GM13976 (cell line): ENCODE measurements around the gene RAB2B.

Experiments
- DNase-seq: peaks from one replicate; pipeline ENCODE4 v3.0.0; 2012; ENCODE audit warnings: low spot score
- in situ Hi-C: fragments of 300-500 bp; cut with MboI; formaldehyde crosslinking; loops from one replicate; pipeline ENCODE4 v1.12.0; 2022; ENCODE audit warnings: low sequenced_read_pairs, mixed read lengths, inconsistent platforms; ENCODE audit not compliant: unreplicated experiment
- TF ChIP-seq, protein P1 (sequence below): IDR thresholded peaks from 2 replicates; pipeline ENCODE4 v1.5.1; 2012; ENCODE audit warnings: borderline replicate concordance, mild to moderate bottlenecking; ENCODE audit not compliant: insufficient read depth; ENCODE audit errors: extremely low read depth, missing control alignments, control extremely low read depth

Gene RAB2B

GRCh38 chr14:21428930-21429329 lies 47.8 kb downstream of the RAB2B start:
- TF ChIP-seq, protein P1, sequence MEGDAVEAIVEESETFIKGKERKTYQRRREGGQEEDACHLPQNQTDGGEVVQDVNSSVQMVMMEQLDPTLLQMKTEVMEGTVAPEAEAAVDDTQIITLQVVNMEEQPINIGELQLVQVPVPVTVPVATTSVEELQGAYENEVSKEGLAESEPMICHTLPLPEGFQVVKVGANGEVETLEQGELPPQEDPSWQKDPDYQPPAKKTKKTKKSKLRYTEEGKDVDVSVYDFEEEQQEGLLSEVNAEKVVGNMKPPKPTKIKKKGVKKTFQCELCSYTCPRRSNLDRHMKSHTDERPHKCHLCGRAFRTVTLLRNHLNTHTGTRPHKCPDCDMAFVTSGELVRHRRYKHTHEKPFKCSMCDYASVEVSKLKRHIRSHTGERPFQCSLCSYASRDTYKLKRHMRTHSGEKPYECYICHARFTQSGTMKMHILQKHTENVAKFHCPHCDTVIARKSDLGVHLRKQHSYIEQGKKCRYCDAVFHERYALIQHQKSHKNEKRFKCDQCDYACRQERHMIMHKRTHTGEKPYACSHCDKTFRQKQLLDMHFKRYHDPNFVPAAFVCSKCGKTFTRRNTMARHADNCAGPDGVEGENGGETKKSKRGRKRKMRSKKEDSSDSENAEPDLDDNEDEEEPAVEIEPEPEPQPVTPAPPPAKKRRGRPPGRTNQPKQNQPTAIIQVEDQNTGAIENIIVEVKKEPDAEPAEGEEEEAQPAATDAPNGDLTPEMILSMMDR, result no peak
- in situ Hi-C loops, result no loop called here
- DNase-seq, result no peak

DNA sequence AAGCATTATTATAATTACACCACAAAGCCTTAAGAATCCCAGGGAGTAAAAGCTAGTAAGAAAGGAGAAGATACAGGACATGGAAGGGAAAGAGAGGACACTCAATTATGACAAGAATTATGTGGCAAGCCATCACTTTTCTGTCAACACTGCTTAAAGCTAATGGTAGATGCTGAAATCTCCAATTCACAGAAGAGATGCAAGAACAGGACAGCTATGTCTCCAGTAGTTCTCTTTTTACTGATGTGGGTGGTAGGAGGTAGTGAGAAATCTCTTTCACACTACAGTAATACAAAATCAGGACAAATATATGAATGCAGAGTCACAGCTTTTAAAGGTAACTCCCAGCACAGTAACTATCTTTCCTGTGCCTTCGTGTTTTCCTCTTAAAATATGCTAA lies 50.1 kb downstream of the RAB2B start:
- in situ Hi-C loops, result no loop called here
- TF ChIP-seq, protein P1, result no peak

GRCh38 chr14:21419528-21419927 lies 57.2 kb downstream of the RAB2B start:
- TF ChIP-seq, protein P1, result no peak
- in situ Hi-C loops, result no loop called here
- no peak for DNase-seq

More for the DNA sequence above, 50.1 kb downstream of the RAB2B start:
- DNase-seq, result no peak

DNA sequence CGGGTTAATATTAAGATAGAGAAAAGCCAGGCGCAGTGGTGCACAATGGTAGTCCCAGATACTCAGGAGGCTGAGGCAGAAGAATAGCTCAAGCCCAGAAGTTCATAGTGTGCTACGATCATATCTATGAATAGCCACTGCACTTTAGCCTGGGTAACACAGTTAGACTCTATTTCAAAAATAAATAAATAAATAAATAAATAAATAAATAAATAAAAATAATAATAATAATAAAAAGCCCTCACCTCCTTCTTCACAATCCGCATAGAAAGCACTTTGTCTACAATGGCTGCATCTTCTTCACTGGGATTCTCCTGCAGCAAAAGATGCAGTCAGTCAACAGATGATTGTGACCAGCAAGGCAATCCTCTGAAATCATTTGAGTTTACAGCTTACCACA lies 61.4 kb downstream of the RAB2B start:
- DNase-seq, result no peak
- in situ Hi-C loops, result no loop called here
- TF ChIP-seq, protein P1, result no peak

GRCh38 chr14:21414137-21414631 lies 62.6 kb downstream of the RAB2B start:
- in situ Hi-C loops, result no loop called here
- TF ChIP-seq, protein P1, result no peak
- peak; percentile 64 for DNase-seq
